Measurements from ENCODE around the gene GSTK1.
"Not testable (repeated sequence)": the region's sequence is repeated elsewhere in the genome, so short reads cannot be mapped to it uniquely, and the experiment has no call there.

Gene GSTK1

GRCh38 chr7:143239813-143240212, 23.4 kb upstream of the GSTK1 start:
- peak; percentile 20 for DNase-seq

- DNase-seq: peak; percentile 79
These were observed 22.7 kb upstream of the GSTK1 start for GRCh38 chr7:143240291-143241168.

- DNase-seq: no peak
These were observed 20.9 kb upstream of the GSTK1 start for GRCh38 chr7:143242306-143242705.

GRCh38 chr7:143243111-143243510, 20.1 kb upstream of the GSTK1 start:
- no peak for DNase-seq

GRCh38 chr7:143243614-143244013, 19.6 kb upstream of the GSTK1 start:
- DNase-seq: no peak

GRCh38 chr7:143244321-143244720, 18.9 kb upstream of the GSTK1 start:
- DNase-seq: no peak

GRCh38 chr7:143245123-143245522, 18.1 kb upstream of the GSTK1 start:
- peak; percentile 42 for DNase-seq

GRCh38 chr7:143247372-143247771, 15.9 kb upstream of the GSTK1 start:
- no peak for DNase-seq

- DNase-seq: no peak
These were observed 14.4 kb upstream of the GSTK1 start for GRCh38 chr7:143248761-143249354.

GRCh38 chr7:143250199-143250598, 13.0 kb upstream of the GSTK1 start:
- no peak for DNase-seq

GRCh38 chr7:143250822-143251221, 12.4 kb upstream of the GSTK1 start:
- DNase-seq: no peak

GRCh38 chr7:143252006-143252405, 11.2 kb upstream of the GSTK1 start:
- no peak for DNase-seq

- DNase-seq: no peak
These were observed 7.7 kb upstream of the GSTK1 start for GRCh38 chr7:143255564-143255963.

- no peak for DNase-seq
These were observed 6.9 kb upstream of the GSTK1 start for GRCh38 chr7:143256325-143256724.

- no peak for DNase-seq
These were observed 6.3 kb upstream of the GSTK1 start for GRCh38 chr7:143256932-143257331.

- DNase-seq: no peak
These were observed 5.7 kb upstream of the GSTK1 start for GRCh38 chr7:143257501-143257900.

- DNase-seq: no peak
These were observed 4.4 kb upstream of the GSTK1 start for GRCh38 chr7:143258831-143259230.

- DNase-seq: no peak
These were observed 3.5 kb upstream of the GSTK1 start for GRCh38 chr7:143259765-143260164.

GRCh38 chr7:143261901-143262300, 1.3 kb upstream of the GSTK1 start:
- DNase-seq: no peak

- DNase-seq: not testable (repeated sequence)
These were observed 941 bp downstream of the GSTK1 start for GRCh38 chr7:143264196-143264568.

- no peak for DNase-seq
These were observed 1.9 kb downstream of the GSTK1 start for GRCh38 chr7:143265017-143265693.

GRCh38 chr7:143269251-143269650, 6.0 kb downstream of the GSTK1 start:
- no peak for DNase-seq

GRCh38 chr7:143271240-143271639, 8.0 kb downstream of the GSTK1 start:
- DNase-seq: no peak

GRCh38 chr7:143272871-143273270, 9.6 kb downstream of the GSTK1 start:
- no peak for DNase-seq
